LNCAP (cell line): ENCODE data around the gene KCNH3.

Experiments
- TF ChIP-seq, protein P1 (sequence below): fragments of 450-650 bp; IDR thresholded peaks from 2 replicates; pipeline ENCODE4 v1.5.1; 2017; ENCODE audit warnings: mild to moderate bottlenecking

KCNH3 gene, protein sequence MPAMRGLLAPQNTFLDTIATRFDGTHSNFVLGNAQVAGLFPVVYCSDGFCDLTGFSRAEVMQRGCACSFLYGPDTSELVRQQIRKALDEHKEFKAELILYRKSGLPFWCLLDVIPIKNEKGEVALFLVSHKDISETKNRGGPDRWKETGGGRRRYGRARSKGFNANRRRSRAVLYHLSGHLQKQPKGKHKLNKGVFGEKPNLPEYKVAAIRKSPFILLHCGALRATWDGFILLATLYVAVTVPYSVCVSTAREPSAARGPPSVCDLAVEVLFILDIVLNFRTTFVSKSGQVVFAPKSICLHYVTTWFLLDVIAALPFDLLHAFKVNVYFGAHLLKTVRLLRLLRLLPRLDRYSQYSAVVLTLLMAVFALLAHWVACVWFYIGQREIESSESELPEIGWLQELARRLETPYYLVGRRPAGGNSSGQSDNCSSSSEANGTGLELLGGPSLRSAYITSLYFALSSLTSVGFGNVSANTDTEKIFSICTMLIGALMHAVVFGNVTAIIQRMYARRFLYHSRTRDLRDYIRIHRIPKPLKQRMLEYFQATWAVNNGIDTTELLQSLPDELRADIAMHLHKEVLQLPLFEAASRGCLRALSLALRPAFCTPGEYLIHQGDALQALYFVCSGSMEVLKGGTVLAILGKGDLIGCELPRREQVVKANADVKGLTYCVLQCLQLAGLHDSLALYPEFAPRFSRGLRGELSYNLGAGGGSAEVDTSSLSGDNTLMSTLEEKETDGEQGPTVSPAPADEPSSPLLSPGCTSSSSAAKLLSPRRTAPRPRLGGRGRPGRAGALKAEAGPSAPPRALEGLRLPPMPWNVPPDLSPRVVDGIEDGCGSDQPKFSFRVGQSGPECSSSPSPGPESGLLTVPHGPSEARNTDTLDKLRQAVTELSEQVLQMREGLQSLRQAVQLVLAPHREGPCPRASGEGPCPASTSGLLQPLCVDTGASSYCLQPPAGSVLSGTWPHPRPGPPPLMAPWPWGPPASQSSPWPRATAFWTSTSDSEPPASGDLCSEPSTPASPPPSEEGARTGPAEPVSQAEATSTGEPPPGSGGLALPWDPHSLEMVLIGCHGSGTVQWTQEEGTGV

DNA sequence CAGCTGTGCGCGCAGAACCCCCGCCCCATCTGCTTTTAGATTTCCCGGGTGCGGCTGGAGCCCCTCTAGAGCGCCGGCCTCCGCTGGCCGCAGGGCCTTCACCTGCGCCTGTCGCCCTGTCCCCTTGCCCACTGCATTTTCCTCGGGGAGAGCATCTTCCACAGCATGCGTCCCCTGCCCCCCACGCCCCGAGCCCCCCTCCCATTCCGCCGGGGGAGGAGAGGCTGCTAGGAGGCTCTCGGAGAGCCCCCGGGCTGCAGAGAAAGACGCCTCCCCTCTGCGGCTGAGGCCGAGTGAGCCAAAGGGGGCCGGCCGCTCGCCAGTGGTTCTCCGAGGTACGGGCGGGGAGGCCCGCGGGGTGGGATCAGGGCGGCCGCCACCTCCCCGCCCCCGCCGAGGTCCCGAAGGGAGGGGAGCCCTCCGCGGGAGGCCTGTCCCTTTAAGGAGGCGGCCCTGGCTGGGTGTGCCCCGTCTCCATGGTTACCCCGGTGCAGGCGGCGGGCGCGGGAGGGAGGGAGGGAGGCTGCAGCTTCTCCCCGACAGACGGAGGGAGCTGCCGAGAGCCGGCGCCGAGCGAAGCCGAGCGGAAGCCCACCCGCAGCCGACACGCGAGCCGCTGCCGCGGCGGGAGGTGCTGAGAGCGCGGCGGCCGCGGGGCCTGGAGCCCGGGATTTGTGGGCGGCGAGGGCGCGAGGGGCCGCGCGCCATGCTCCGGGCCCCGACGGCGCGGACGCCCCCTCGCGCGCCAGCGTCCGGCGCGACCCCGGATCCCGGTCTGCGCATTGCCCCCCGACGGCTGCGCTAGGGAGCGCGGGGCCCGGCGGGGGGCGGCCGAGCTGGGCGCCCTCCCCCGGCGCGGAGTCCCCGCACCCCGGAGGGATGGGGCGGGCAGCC lies at the start of gene KCNH3:
KCNH3 (plus strand) TSS at position 521 of the 894 bp plus-strand sequence. CDS start 387 bp downstream, outside the sequence.
- TF ChIP-seq, protein P1, sequence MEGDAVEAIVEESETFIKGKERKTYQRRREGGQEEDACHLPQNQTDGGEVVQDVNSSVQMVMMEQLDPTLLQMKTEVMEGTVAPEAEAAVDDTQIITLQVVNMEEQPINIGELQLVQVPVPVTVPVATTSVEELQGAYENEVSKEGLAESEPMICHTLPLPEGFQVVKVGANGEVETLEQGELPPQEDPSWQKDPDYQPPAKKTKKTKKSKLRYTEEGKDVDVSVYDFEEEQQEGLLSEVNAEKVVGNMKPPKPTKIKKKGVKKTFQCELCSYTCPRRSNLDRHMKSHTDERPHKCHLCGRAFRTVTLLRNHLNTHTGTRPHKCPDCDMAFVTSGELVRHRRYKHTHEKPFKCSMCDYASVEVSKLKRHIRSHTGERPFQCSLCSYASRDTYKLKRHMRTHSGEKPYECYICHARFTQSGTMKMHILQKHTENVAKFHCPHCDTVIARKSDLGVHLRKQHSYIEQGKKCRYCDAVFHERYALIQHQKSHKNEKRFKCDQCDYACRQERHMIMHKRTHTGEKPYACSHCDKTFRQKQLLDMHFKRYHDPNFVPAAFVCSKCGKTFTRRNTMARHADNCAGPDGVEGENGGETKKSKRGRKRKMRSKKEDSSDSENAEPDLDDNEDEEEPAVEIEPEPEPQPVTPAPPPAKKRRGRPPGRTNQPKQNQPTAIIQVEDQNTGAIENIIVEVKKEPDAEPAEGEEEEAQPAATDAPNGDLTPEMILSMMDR = no peak

DNA sequence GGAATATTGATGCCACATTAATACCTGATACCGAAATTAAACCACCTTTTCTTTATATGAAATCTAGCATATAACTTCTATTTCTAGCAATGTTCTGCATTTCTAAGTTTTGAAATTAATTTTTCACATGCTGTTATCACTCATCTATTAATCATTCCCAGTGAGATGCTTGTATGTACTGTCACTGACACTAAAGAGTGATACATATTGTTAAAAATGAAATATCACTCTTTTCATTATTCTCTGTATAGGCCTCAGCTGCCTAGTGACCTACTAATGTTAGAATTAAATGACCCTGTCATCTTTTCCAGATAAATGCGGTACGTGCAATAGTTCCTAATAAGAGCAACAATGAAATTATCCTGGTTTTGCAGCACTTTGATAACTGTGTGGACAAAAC lies 49.7 kb upstream of the KCNH3 start:
- TF ChIP-seq, protein P1 = no peak

DNA sequence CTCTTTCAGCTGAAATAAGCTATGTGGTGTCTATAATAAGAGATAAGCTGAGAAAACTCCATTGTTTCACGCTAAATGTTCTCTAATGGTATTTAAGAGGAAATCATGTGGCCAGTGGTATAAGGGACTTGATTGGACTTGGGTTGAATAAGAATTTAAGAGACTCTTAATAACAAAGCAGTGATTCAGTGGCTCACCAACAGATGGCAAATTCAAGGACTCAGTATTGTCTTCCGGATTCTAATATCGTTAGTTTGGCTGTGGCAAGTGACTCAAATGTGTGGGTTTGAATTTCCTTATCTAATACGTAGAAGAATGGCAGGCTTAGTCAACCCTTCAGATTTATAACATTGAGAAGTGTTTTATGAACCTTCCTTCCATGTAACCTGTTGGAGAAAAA lies 49.1 kb upstream of the KCNH3 start:
- TF ChIP-seq, protein P1 = no peak

DNA sequence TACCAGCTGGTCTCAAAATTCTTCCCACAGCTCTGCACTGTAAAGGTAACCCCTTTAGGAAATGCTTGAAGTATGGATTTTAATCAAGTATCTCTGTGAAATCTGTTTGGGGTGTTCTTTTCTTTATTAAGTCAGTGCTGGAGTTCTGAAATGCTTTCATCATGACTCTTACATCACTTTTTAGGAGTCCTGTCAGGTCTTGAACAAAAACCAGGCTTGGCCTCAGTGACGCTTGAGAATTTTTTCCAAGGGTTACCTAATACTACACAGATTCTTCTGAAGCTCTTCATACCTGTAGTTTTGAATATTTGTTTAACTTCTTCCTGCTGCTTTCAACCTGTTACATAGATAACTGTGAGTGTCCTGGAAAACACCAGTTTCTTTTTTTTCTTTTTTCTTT lies 47.0 kb upstream of the KCNH3 start:
- TF ChIP-seq, protein P1 = no peak

DNA sequence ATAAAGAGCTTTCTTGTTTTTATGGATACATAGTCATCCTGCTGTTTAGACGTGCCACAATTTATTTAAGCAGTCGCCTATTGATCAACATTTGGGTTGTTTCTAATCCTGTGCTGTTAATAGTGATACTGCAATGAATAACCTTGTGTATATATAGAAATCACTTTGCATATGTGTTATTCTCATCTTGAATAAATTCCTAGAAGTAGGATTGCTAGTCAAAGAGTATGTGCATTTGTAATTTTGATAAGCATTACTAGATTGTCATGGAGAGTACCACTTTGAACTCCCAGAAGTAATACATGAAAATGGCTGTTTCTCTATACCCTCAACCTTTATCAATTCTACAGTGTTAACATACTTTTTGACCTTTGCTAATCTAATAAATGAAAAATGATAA lies 44.9 kb upstream of the KCNH3 start:
- TF ChIP-seq, protein P1 = no peak

DNA sequence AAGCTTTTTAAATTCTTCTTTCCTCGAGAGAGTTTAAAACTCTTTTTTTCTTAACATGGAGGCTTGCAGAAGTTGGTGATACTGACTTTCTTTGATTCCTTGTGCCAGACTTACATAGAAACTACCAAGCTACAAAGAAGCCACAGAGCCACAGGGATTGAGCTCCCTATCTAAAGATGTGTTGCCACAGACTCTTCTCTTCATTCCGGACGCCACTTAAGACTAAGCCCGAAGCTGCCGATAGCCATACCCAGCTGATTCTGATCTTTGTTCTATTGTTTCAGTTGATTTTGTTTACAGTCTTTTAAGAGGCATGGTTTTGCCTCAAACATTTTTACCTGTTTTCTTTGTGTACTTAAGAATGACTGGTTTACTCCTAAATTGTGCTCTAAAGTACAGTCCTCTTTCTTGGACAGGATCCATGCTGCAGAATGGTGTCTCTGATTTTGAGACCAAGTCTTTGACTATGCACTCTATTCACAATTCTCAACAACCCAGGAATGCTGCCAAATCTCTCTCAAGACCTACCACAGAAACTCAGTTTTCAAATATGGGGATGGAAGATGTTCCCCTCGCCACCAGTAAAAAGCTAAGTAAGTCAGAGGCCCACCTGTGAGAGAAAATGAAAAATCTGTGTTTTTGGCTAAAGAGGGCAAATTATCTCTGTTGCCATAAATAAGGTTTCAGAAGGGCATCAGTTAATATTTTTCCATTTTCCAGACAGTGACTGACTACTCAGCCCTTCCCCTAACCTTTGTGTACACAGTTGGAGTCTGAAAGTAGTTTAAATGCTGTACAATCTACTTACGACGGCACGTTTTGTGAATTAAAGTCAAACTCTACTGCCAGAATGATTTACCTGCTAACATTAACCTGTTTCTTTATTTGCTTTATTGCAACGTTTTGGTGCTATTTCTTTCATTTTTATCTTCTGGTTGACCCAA lies 42.1 kb upstream of the KCNH3 start:
- TF ChIP-seq, protein P1 = no peak
